BLaER1 (cell line): ENCODE measurements around the gene IFRD2.
"Not testable (repeated sequence)": the region's sequence is repeated elsewhere in the genome, so short reads cannot be mapped to it uniquely, and the experiment has no call there.

Experiments used
- H3K27ac ChIP-seq: shearing (Covaris generic); formaldehyde crosslinking; 2 replicates; pipeline ENCODE4 v1.8.1; 2022
- H3K27me3 ChIP-seq: shearing (Covaris generic); formaldehyde crosslinking; 2 replicates; pipeline ENCODE4 v1.8.1; 2022
- H3K36me3 ChIP-seq: shearing (Covaris generic); formaldehyde crosslinking; 2 replicates; pipeline ENCODE4 v1.8.1; 2022
- H3K4me1 ChIP-seq: shearing (Covaris generic); formaldehyde crosslinking; 2 replicates; pipeline ENCODE4 v1.8.1; 2022
- H3K4me2 ChIP-seq: shearing (Covaris generic); formaldehyde crosslinking; 2 replicates; pipeline ENCODE4 v1.8.1; 2022
- H3K4me3 ChIP-seq: shearing (Covaris generic); formaldehyde crosslinking; 2 replicates; pipeline ENCODE4 v1.8.1; 2022
- H3K9ac ChIP-seq: shearing (Covaris generic); formaldehyde crosslinking; 2 replicates; pipeline ENCODE4 v1.8.1; 2022
- H3K9me3 ChIP-seq: shearing (Covaris generic); formaldehyde crosslinking; 2 replicates; pipeline ENCODE4 v1.8.1; 2022
- H4K20me1 ChIP-seq: shearing (Covaris generic); formaldehyde crosslinking; 2 replicates; pipeline ENCODE4 v1.8.1; 2022
- Cebpa-rat ChIP-seq: shearing (Covaris generic); IDR thresholded peaks from 2 replicates; pipeline ENCODE4 v1.8.1; 2022

IFRD2 gene

DNA sequence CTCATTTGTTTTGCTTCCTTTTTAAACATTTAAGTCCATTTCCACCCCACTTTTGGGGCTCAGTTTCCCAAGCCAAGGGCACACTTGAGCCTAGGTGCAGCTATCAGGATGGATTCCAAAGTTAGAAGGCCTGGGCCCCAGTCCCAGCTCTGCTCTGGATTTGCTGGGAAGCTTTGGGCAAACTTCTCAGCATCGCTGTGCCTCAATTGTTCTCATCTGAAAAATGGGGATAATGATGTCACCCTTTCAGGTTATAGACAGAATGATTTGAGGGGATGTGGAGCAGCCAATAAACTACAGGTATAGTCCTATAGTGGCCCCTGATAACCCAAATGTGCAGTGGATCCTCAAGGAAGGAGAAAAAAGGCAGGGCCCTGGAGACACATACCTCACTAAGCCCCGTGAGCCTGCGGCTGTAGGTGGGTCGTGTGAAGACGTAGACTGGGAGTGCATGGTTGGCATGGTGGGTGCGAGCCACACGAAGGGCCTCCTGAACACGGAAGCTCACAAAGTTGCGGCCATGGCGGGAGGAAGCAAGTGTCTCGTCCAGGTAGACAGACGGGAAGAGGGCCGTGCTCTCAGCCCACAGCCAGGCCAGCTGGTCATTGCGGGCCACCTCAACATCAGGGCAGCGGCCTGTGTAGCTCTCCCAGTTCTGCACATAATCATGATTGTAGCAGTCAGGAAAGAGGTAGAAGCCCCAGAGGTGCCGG, 27.1 kb upstream of the IFRD2 start:
- H3K4me2 ChIP-seq = peak overlapping the region; percentile 94
- peaks cover 66% of the 10 kb centered on the region for H3K4me1 ChIP-seq

DNA sequence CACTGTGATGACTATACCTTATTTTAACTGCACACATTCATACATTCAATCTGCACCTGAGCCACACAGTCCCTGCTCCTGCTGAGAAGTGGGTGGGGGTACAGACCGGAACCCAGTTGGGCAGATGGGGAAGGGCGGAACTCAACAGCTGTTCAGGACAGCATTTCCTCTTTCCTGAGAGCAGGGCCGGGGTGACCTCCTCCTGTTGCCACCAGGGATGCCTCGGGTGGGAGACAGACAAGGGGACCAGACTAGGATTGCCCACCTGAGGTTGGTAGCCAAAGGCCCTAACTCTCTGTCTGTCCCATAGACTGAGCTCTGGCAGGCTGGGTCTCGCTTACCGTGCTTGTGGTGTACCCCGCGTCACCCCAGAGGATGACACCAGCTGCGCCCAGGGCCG, 26.4 kb upstream of the IFRD2 start:
- Histone ChIP-seq H3K9me3 (no peaks in the 10 kb centered on the region), H3K36me3 (peaks cover 61% of the 10 kb centered on the region), H3K4me2 (peak overlapping the region; percentile 94), H3K4me1 (peaks cover 59% of the 10 kb centered on the region), H4K20me1 (peaks cover 49% of the 10 kb centered on the region), H3K27me3 (no peaks in the 10 kb centered on the region), H3K4me3 (peak overlapping the region; percentile 11; the same call in 1 of the 2 replicates), H3K27ac (no peak overlapping the region), H3K9ac (peak overlapping the region; percentile 11)
- no peak for TF ChIP-seq Cebpa-rat

More for the DNA sequence above, 27.1 kb upstream of the IFRD2 start:
- Histone ChIP-seq H3K27me3 (no peaks in the 10 kb centered on the region), H3K4me3 (peak overlapping the region; percentile 78; the same call in 1 of the 2 replicates), H4K20me1 (peaks cover 48% of the 10 kb centered on the region), H3K9ac (peak overlapping the region; percentile 11; the same call in 1 of the 2 replicates), H3K27ac (0 out of 2 replicates have a peak overlapping the region, but pooled peaks have one; percentile 100), H3K36me3 (peaks cover 66% of the 10 kb centered on the region), H3K9me3 (no peaks in the 10 kb centered on the region)
- TF ChIP-seq Cebpa-rat = no peak

DNA sequence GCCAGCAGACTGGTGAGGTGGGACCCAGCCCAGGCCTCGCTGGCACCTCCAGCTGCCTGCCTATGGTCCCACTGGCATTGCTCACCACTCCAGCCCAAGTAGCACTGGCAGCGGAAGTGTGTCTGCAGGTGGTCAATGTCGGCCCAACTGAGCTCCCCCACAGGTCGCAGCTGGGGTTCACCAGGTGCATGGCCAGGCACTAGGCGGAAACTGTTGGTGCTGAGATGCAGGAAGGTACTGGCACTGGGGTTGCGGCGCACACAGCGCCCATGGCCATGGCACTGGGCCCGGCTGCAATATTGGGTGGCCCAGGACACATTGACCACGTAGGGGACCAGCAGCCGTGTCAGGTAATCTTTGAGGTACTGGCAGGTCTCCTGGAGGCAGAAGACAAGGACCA, 25.9 kb upstream of the IFRD2 start:
- H3K4me2 ChIP-seq = peak overlapping the region; percentile 94
- H3K4me1 ChIP-seq = peaks cover 55% of the 10 kb centered on the region
- TF ChIP-seq Cebpa-rat = no peak
- H3K9me3 ChIP-seq = no peaks in the 10 kb centered on the region
- H3K9ac ChIP-seq = peak overlapping the region; percentile 11
- peaks cover 58% of the 10 kb centered on the region for H3K36me3 ChIP-seq
- peaks cover 49% of the 10 kb centered on the region for H4K20me1 ChIP-seq
- no peaks in the 10 kb centered on the region for H3K27me3 ChIP-seq
- H3K27ac ChIP-seq = peak overlapping the region; percentile 44; the same call in 1 of the 2 replicates
- peak overlapping the region; percentile 11; the same call in 1 of the 2 replicates for H3K4me3 ChIP-seq

DNA sequence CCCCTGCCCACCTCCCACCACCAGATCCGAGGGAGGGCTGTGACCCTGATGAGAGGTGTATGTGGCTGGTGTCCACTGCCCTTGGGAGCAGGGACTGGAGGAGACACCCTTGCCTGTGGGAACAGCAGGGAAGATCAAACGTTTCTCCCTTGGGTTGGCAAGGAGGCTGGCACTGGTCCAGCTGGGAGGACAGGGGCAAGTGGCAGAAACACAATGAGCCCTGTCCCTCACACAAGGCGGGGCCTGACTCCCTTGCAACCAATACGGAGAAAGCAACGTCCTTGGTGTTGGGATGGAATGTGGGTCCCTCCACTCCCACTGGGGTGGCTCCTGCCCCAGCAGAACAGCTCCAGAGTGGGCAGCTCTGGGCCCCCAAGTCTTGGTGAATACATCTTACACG, 25.1 kb upstream of the IFRD2 start:
- peak overlapping the region; percentile 44 for H3K27ac ChIP-seq
- H3K9ac ChIP-seq = 0 out of 2 replicates have a peak overlapping the region, but pooled peaks have one; percentile 11
- peaks cover 46% of the 10 kb centered on the region for H3K4me1 ChIP-seq
- H4K20me1 ChIP-seq = peaks cover 49% of the 10 kb centered on the region
- H3K9me3 ChIP-seq = no peaks in the 10 kb centered on the region
- peak overlapping the region; percentile 94 for H3K4me2 ChIP-seq
- peaks cover 58% of the 10 kb centered on the region for H3K36me3 ChIP-seq
- TF ChIP-seq Cebpa-rat = no peak
- no peak overlapping the region for H3K4me3 ChIP-seq
- H3K27me3 ChIP-seq = no peaks in the 10 kb centered on the region

DNA sequence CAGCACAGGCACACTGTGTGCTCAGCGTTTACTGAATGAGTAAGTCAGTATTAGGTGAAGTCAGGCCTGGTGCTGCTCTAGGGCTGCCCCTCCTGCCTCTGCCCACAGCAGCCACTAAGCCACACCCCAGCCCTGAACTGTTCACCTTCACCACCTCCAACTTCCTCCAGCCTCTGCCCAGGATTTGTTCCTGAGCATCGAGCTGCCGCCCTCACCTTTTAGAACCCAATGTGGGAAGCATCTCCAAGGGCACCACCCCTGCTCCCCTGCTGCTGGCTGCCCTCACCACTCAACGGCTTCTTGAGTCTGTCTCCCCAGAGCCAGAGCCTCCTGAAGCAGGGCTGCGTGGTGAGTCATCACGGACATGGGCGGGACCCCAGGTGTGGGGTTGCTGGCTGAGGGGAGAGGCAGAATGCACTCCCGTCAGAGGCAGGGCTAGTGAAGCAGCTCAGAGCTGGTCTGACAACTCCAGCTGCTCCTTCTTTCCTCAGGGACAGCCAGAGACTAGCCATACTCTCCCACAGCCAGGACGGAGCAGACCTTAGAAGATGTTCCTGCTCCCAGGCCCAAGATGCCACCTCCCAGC, 24.5 kb upstream of the IFRD2 start:
- peaks cover 49% of the 10 kb centered on the region for H4K20me1 ChIP-seq
- no peak overlapping the region for H3K4me2 ChIP-seq
- TF ChIP-seq Cebpa-rat = no peak
- no peak overlapping the region for H3K4me3 ChIP-seq
- H3K36me3 ChIP-seq = peaks cover 58% of the 10 kb centered on the region
- H3K9me3 ChIP-seq = no peaks in the 10 kb centered on the region
- no peak overlapping the region for H3K9ac ChIP-seq
- no peaks in the 10 kb centered on the region for H3K27me3 ChIP-seq
- H3K4me1 ChIP-seq = peaks cover 41% of the 10 kb centered on the region
- H3K27ac ChIP-seq = peak overlapping the region; percentile 44

DNA sequence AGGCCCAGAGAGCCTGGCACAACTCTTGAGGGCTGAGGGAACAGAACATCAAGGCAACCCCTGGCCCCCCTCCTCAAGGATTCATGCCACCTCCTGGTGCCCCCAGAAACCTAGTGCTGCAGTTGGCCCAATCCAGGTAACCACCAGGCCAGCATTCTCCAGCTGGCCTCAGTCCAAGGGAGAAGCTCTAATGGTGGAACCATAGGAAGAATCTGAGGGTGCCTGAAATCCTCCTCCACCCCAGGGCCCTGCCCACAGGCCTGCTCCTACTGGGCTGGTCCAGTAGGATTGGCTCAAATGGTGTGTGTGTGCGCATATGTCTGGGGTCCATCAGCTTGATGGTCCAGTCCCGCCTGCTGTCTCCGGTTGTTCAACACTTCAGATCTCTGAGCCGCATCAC, 22.6 kb upstream of the IFRD2 start:
- Histone ChIP-seq H3K27me3 (no peaks in the 10 kb centered on the region), H3K27ac (no peak overlapping the region), H3K4me2 (no peak overlapping the region), H3K9me3 (peaks cover under 1% of the 10 kb centered on the region), H4K20me1 (peaks cover 42% of the 10 kb centered on the region), H3K9ac (no peak overlapping the region), H3K4me1 (peaks cover 33% of the 10 kb centered on the region), H3K4me3 (no peak overlapping the region), H3K36me3 (peaks cover 55% of the 10 kb centered on the region)
- TF ChIP-seq Cebpa-rat = no peak

DNA sequence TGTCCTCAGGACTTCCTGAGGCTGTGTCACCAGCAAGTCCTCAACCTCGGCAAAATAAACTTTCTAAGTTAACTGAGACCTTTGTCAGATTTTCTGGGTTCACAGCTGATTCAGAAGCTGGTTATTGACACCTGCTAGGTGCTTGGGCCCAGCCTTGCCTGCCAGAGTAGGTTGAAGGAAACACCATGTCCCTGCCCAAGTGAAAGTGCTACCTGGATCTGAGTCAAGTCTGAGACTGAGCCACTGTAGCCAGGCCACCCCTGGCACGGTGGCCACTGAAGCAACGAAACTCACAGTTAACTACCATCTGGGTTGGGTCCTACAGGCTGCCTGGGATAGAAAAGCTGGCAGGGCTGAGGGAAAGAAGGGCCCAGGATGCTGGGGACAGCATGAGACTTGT, 22.1 kb upstream of the IFRD2 start:
- Histone ChIP-seq H3K36me3 (peaks cover 55% of the 10 kb centered on the region), H3K4me3 (no peak overlapping the region), H3K9me3 (peaks cover 6% of the 10 kb centered on the region), H3K27me3 (no peaks in the 10 kb centered on the region), H3K4me2 (no peak overlapping the region), H3K9ac (no peak overlapping the region), H3K27ac (no peak overlapping the region), H3K4me1 (peaks cover 28% of the 10 kb centered on the region), H4K20me1 (peaks cover 37% of the 10 kb centered on the region)
- no peak for TF ChIP-seq Cebpa-rat

DNA sequence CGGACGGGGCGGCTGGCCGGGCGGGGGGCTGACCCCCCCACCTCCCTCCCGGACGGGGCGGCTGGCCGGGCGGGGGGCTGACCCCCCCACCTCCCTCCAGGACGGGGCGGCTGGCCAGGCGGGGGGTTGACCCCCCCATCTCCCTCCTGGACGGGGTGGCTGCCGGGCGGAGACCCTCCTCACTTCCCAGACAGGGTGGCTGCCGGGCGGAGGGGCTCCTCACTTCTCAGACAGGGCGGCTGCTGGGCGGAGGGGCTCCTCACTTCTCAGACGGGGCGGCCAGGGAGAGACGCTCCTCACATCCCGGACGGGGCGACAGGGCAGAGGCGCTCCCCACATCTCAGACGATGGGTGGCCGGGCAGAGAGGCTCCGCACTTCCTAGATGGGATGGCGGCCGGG, 19.8 kb upstream of the IFRD2 start:
- H3K4me1 ChIP-seq, H3K27me3 ChIP-seq, H3K4me2 ChIP-seq, H3K9ac ChIP-seq, H3K4me3 ChIP-seq, H3K27ac ChIP-seq: not testable (repeated sequence)
- H3K36me3 ChIP-seq = peaks cover 46% of the 10 kb centered on the region
- H4K20me1 ChIP-seq = peaks cover 15% of the 10 kb centered on the region
- peaks cover 29% of the 10 kb centered on the region for H3K9me3 ChIP-seq

DNA sequence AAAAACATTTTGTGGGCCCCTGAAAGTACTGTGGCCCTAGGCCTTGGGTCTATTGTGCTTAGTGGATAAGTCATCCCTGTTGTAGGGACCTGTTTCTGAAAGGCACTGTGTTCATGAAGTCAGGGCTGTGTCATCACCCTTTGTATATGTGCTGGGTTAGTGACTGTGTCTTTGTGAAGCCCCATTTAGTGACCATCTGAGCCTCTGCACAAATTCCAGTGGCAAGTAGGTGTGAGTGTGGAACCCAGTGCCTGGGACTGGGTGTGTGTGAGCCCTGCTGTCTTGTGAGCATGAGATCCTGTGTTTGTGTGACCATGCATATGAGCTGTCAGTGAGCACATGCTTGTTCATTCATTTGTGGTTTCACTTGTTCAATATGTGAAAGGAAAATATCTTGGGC, 12.4 kb upstream of the IFRD2 start:
- H3K9me3 ChIP-seq = peaks cover 35% of the 10 kb centered on the region
- TF ChIP-seq Cebpa-rat = no peak
- peaks cover 9% of the 10 kb centered on the region for H3K4me1 ChIP-seq
- H3K27ac ChIP-seq = no peak overlapping the region
- no peak overlapping the region for H3K4me2 ChIP-seq
- peaks cover 25% of the 10 kb centered on the region for H3K36me3 ChIP-seq
- H3K4me3 ChIP-seq = no peak overlapping the region
- no peaks in the 10 kb centered on the region for H3K27me3 ChIP-seq
- no peak overlapping the region for H3K9ac ChIP-seq
- no peaks in the 10 kb centered on the region for H4K20me1 ChIP-seq

DNA sequence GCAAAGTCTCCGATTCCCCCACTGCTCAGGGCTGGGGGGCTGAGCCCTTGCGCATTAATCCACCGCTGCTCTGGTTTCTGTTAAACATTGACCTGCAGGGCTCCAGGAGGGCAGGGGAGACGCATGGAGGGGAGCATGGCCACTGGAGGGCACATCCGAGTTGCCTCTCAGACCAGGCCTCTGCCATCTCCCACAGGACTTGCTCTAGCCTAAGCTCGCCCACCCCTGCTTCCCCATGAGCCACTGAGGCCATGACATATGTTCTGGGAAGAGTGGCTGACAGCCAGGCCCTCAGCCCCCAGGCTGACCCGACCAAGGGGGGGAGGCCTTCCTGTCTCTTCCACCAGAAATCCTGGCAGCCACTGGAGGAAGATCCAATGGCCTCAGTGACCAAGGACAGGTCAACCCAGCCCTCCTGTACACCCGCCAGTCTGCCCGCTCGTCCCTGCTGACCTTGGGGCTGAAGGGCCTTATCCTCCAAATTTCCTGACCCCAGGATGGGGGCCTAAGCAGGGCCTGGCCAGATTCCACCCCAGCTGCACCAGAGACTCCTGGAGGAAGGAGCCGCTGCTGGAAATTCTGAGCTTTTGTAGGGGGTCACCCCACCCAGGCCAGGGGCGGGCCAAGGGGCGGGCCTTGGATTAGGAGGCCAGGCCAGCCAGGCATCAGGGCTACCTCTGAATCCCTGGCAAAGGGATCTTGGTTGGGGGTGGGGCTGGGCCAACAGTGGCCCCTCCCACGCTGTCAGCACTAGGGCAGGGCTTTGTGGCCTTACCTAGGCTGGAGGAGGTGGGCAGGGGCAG, 11.0 kb upstream of the IFRD2 start, which contains the start of gene HYAL1:
TSS of gene HYAL1 (minus strand) at position 562 of the 803 bp plus-strand sequence. CDS start 618 bp downstream, outside the sequence.
- Histone ChIP-seq H3K27me3 (no peaks in the 10 kb centered on the region), H4K20me1 (0 out of 2 replicates have a peak, but pooled peaks cover 4% of the 10 kb centered on the region), H3K36me3 (peaks cover 15% of the 10 kb centered on the region; the same call in 1 of the 2 replicates), H3K9ac (no peak within 1 kb of the TSS), H3K4me1 (peaks cover 14% of the 10 kb centered on the region), H3K4me2 (no peak within 1 kb of the TSS), H3K4me3 (no peak within 1 kb of the TSS), H3K27ac (no peak within 1 kb of the TSS), H3K9me3 (peaks cover 22% of the 10 kb centered on the region)
- TF ChIP-seq Cebpa-rat = no peak
